Bronchial epithelial cell (primary cell): ENCODE data around the gene SLC38A3. TPM values are rescaled to one million over a fixed set of nuclear protein-coding genes. Genes with fewer than 3 reads are reported as not detected.

Source experiments
- DNase-seq: peaks from one replicate; pipeline ENCODE4 v3.0.0-alpha.2; 2010; ENCODE audit warnings: low read depth
- FAIRE-seq: peaks from 2 replicates; lab custom pipeline; 2011; peaks lifted over from hg19 to GRCh38; lab: Jason Lieb, UNC
- H3K27me3 ChIP-seq: 2 replicates; pipeline ENCODE4 v1.5.1; 2011; ENCODE audit warnings: low read length; ENCODE audit not compliant: control insufficient read depth, insufficient read depth
- H3K36me3 ChIP-seq: 2 replicates; pipeline ENCODE4 v1.5.1; 2011; ENCODE audit warnings: low read length; ENCODE audit not compliant: control insufficient read depth, insufficient read depth
- H3K4me3 ChIP-seq: 2 replicates; pipeline ENCODE4 v1.5.1; 2011; ENCODE audit warnings: mild to moderate bottlenecking, low read depth, low read length, control low read depth
- total RNA-seq: library from RNA; depleted of rRNA; stranded (reverse); fragments of >200 nt; gene quantifications from 2 replicates; pipeline ENCODE4 v1.2.1, GENCODE V29; 2014
- TF ChIP-seq, protein P1 (sequence below): IDR thresholded peaks from 2 replicates; pipeline ENCODE4 v1.5.1; 2011; ENCODE audit warnings: mild to moderate bottlenecking, moderate library complexity, low read length, control low read depth, inconsistent platforms; ENCODE audit not compliant: insufficient read depth, severe bottlenecking

SLC38A3 gene
- total RNA-seq, 1 donor from 2014 or later, result not detected

DNA sequence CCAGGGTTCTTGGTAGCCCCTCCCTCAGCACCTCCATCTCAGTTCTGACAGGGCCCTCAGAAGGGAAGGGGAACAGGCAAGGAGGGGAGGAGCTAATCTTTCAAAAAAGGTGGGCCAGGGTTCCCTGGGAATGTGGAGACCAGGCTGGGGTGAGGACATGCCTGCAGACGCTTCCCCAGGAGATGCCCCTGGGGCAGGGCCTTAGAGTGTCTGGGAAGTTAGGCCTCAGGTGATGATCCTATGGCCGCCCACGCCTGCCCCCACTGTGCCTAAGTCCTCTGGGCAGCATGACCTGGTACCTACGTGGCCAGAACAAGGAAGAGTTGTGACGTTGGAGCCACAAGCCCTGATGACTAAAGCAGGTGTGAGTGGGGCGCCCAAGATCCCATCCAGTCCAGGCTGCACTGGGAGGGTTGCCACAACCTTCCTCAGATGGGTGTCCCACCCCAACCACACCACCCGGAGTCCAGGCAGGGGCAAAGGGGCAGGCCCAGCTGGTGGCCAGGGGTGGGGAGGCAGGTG is 60.0 kb downstream of the SLC38A3 start:
- no peak for FAIRE-seq
- TF ChIP-seq, protein P1, sequence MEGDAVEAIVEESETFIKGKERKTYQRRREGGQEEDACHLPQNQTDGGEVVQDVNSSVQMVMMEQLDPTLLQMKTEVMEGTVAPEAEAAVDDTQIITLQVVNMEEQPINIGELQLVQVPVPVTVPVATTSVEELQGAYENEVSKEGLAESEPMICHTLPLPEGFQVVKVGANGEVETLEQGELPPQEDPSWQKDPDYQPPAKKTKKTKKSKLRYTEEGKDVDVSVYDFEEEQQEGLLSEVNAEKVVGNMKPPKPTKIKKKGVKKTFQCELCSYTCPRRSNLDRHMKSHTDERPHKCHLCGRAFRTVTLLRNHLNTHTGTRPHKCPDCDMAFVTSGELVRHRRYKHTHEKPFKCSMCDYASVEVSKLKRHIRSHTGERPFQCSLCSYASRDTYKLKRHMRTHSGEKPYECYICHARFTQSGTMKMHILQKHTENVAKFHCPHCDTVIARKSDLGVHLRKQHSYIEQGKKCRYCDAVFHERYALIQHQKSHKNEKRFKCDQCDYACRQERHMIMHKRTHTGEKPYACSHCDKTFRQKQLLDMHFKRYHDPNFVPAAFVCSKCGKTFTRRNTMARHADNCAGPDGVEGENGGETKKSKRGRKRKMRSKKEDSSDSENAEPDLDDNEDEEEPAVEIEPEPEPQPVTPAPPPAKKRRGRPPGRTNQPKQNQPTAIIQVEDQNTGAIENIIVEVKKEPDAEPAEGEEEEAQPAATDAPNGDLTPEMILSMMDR, result no peak
- no peak overlapping the region for H3K4me3 ChIP-seq
- H3K36me3 ChIP-seq, result no peaks in the 10 kb centered on the region
- H3K27me3 ChIP-seq, result no peaks in the 10 kb centered on the region
- DNase-seq, result peak; percentile 83

DNA sequence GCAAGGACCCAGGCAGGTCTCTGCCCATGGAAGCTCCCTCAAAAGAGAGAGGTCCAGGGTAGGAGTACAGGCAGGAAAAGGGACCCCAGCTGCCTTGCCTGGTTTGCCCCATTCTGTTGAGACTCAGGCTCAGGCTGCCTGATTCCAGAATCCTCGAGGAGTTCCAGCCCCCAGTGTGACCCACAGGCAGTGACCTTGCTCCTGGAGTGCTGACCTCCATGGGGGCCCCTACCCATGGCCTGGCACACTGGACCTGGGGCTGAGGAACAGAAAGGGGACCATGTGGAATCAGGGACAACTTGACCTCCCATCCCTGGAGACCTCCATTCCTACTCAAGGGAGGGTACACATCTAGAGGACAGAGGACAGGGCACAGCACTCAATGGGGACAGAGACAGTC is 60.5 kb downstream of the SLC38A3 start:
- Histone ChIP-seq H3K27me3 (no peaks in the 10 kb centered on the region), H3K4me3 (no peak overlapping the region), H3K36me3 (no peaks in the 10 kb centered on the region)
- DNase-seq, result no peak
- no peak for FAIRE-seq
- TF ChIP-seq, protein P1, result no peak

DNA sequence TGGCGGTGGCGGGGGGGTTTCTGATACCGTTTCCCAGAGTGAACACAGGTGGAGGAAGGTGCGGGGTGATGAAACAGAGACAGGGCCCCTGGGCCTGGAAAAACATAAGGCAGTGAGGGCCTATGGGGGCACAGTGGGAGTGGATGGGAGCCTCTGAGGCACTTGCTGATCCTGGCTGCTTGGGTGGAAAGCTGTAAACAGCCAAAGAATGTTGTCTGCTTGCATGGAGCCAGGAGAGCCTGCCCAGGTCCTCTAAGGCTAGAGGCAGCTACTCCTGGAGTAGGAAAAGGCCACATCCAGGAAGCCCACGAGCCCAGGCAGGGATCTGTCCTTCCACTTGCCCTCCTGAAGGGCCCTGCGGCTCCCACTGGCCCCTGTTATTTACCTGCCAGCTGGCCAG is 60.9 kb downstream of the SLC38A3 start:
- DNase-seq, result no peak
- H3K27me3 ChIP-seq, result no peaks in the 10 kb centered on the region
- no peak for FAIRE-seq
- TF ChIP-seq, protein P1, result no peak
- no peaks in the 10 kb centered on the region for H3K36me3 ChIP-seq
- no peak overlapping the region for H3K4me3 ChIP-seq

DNA sequence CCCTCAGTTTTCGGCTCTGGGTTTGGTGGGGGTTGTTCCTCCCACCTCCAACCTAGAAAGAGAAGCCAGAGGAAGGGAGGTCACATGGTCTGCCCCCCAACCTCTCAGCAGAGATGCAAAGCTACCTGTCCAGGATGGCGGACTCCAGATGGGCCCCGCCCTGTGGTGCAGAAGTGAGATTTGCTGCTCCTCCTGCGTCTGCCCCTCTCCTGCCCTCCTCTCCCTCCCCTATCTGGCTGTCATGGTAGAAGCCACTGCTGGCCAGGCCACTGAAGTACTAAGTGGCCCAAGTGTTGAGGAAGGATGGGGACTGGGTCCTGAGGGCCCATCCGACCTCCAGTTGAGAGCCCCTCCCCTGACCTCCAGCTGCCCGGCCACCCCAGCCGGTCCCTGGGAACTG is 61.8 kb downstream of the SLC38A3 start:
- Histone ChIP-seq H3K27me3 (no peaks in the 10 kb centered on the region), H3K4me3 (peak overlapping the region; percentile 35), H3K36me3 (no peaks in the 10 kb centered on the region)
- TF ChIP-seq, protein P1, result no peak
- DNase-seq, result no peak
- no peak for FAIRE-seq

DNA sequence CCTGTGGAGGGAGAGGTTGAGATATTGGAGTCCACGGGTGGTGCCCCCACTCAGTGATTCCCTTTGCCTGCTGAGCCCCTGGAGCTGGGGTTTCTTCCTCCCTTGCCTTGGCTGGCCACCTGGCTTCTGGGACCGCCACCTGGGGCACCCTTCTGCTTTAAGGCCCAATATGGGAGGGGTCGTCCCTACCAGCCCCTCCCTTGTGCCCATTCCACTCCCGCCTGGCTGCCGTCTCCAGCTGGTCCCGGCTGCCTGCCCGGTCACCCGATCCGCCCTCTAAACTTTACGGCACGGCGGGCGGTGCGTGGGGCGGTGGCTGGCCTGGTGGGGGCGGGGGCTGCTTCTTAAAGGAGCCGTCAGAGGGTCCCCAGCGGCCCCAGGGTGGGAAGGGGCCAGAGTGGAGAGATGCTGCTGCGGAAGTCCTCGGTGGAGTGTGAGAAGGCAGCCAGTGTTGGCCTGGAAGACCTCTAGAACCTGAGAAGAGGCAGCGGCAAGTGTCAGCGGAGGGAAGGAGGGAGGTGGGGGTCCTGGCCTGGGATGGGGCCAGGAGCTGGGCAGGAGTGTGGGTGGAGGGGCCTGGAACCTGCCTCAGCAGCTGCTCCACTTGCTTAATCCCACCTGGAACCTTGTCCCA is 62.3 kb downstream of the SLC38A3 start:
- TF ChIP-seq, protein P1, result no peak
- no peak for DNase-seq
- no peaks in the 10 kb centered on the region for H3K36me3 ChIP-seq
- no peak for FAIRE-seq
- no peaks in the 10 kb centered on the region for H3K27me3 ChIP-seq
- peak overlapping the region; percentile 35 for H3K4me3 ChIP-seq

DNA sequence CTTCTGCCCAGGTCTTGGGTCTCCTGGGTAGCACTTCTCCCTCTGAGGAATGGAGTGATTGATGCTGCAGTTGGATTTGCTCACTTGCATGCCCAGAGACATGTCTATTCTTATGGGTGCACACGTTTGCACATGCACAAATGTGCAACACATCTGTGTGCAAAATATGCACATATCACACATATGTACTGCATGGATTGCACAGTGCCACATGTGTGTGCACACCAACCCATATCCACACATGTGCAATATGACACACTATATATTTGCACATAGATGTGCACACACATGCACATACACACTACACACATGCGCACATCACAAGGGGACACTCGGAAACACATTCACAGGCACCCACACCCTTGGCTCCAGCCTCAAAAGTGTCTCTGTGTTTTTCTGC is 63.2 kb downstream of the SLC38A3 start:
- H3K27me3 ChIP-seq, result no peaks in the 10 kb centered on the region
- DNase-seq (no peak), FAIRE-seq (no peak)
- H3K36me3 ChIP-seq, result no peaks in the 10 kb centered on the region
- TF ChIP-seq, protein P1, result no peak
- H3K4me3 ChIP-seq, result no peak overlapping the region
